HG03565 (cell line): ENCODE results near the gene DENND6B.
"Not testable (repeated sequence)": the region's sequence is repeated elsewhere in the genome, so short reads cannot be mapped to it uniquely, and the experiment has no call there.

Experiments used
- ATAC-seq: cut with Tn5 transposase; IDR thresholded peaks from one replicate; pipeline ENCODE4 v1.9.1; 2021; ENCODE audit warnings: mild to moderate bottlenecking, moderate library complexity; ENCODE audit not compliant: unreplicated experiment

DENND6B gene

DNA sequence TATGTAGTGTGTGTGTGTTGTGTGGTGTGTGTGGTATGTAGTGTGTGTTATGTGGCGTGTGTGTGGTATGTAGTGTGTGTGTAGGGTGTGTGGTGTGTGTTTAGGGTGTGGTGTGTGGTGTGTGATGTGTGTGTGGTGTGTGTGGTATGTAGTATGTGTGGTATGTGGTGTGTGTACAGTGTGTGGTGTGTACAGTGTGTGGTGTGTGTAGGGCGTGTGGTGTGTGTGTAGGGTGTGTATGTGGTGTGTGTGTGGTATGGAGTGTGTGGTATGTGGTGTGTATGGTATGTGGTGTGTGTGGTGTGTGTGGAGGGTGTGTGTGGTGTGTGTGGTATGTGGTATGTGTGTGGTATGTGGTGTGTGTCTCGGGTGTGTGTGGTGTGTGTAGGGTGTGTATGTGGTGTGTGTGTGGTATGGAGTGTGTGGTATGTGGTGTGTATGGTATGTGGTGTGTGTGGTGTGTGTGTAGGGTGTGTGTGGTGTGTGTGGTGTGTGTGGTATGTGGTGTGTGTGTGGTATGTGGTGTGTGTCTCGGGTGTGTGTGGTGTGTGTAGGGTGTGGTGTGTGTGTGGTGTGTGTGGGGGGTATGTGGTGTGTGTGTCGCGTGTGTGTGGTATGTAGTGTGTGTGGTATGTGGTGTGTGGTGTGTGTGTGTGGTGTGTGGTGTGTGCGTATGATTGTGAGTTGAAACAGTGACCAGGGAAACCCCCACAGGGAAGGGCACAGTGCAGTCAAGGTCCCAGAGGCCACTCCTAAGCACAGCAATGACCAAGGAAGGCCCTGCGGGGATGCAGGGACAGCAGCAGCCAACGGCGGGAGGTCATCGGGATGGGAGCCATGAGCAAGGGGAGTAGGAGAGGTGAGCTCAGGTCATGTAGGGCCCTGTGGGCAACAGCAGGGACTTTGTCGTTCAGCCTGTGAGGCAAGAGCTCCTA lies 13.4 kb upstream of the DENND6B start:
- ATAC-seq: no peak

- no peak for ATAC-seq
Measured at GRCh38 chr22:50338860-50339462, 12.1 kb upstream of the DENND6B start.

GRCh38 chr22:50338042-50338573 lies 11.3 kb upstream of the DENND6B start:
- ATAC-seq: no peak

GRCh38 chr22:50337262-50338041 lies 10.6 kb upstream of the DENND6B start:
- ATAC-seq: no peak

DNA sequence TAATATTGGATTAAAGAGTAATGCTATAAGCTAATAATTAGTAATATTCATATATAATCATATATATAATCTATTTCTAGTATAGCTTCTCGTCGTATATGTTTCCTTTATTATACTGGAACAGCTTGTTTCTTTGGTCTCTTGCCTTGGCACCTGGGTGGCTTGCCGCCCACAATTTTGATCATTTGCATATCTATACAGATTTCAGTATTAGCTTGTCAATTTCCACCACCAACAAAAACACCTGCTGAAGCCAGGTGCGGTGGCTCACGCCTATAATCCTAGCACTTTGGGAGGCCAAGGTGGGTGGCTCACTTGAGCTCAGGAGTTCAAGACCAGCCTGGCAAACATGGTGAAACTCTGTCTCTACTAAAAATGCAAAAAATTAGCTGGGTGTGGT lies 7.6 kb upstream of the DENND6B start:
- ATAC-seq: not testable (repeated sequence)

DNA sequence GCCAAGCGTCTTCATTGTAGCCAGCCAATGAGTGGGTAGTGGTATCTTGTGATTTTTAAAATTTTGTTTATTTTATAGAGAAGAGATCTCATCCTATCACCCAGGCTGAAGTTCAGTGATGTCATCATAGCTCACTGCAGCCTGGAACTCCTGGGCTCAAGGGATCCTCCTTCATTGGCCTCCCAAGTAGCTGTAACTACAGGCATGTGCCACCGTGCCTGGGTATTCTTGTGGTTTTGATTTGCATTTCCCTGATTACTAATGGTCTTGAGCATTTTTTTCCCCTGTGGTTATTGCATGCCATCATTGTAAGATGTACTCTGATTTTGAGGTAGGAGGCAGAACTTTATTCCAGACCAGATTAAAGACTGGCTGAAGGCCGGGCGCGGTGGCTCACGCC lies 2.4 kb upstream of the DENND6B start:
- no peak for ATAC-seq

DNA sequence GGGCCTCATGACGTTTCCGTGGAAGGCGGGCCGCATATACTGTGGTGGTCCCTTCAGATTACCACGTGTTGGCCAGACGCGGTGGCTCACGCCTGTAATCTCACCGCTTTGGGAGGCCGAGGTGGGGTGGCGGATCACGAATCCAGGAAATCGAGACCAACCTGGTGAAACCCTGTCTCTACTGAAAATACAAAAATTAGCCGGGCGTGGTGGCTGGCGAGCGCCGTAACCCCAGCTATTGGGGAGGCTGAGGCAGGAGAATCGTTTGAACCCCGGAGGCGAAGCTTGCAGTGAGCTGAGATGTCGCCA lies 853 bp upstream of the DENND6B start:
- ATAC-seq: no peak

GRCh38 chr22:50326225-50326955 lies 422 bp downstream of the DENND6B start:
- no peak for ATAC-seq

GRCh38 chr22:50325444-50326224 lies 1.2 kb downstream of the DENND6B start:
- no peak for ATAC-seq

GRCh38 chr22:50323900-50324299 lies 2.9 kb downstream of the DENND6B start:
- no peak for ATAC-seq

GRCh38 chr22:50322382-50323104 lies 4.3 kb downstream of the DENND6B start:
- not testable (repeated sequence) for ATAC-seq

- no peak for ATAC-seq
Measured at GRCh38 chr22:50320671-50321325, 6.0 kb downstream of the DENND6B start.

DNA sequence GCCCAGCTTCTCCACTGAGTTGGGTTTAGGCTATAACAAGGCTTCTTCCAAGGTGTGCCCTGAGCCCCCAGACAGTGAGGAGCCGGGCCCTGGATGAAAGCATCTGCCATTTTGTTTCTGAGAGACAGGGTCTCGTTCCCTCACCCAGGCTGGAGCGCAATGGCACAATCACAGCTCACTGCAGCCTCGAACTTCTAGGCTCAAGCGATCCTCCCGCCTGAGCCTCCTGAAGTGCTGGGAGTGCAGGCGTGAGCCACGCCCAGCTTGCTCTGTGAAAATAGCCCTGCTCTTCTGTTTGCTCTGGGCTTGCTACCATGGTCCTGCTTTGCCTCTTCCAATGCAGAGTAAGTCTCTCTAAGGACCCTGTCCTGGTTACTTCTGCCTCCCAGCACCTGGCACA lies 6.7 kb downstream of the DENND6B start:
- no peak for ATAC-seq

DNA sequence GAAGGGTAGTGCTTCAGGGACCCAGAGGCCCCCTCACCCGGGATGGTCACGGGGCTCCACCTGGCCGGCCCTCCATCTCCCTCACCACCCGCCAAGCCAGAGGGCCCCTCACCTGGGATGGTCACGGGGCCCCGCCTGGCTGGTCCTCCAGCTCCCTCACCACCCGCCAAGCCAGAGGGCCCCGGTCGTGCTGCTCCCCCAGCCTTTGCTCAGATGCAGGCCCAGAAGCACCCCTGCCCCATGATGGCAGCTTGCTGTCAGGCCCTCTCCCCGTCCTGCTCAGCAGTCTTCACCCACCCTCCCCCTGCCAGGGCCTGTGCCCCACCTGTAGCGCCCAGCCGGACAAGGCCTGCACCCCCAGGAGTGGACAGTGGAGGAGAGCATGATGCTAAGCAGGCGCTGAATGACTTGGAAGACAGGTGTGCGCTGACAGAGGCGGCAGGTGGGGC lies 7.3 kb downstream of the DENND6B start:
- ATAC-seq: no peak

DNA sequence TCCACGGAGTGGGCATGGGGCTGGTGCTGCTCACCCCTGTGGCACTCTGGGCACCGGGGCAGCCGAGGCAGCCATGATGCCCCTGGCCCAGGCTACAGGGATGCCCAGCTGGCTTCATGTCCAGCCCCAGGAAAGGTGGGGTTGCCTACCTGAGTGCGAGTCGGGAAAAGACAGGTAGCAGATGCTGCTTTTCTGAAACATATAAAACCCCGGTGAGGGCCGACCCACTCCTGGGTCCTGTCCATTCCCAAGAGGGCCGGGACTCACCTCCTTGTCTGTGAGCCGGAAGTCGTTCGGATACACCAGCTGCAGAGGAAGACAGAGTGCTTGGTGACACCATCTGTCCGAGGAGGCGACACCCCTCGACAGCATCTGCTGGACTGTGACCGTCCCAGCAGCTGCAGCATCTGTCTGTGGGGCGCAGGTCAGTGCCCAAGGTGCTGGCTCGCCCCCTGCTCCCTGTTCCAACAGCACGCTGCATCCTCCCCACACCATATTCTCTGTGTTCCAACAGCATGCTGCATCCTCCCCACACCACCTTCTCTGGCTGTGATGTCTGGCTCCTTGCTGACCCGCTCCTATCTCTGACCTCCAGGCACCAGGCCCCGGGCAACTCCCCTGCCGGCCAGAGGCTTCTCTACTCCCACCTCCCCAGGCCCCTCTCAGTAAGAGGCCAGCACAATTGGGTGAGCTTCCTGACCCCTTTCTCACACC lies 8.0 kb downstream of the DENND6B start:
- ATAC-seq: no peak

DNA sequence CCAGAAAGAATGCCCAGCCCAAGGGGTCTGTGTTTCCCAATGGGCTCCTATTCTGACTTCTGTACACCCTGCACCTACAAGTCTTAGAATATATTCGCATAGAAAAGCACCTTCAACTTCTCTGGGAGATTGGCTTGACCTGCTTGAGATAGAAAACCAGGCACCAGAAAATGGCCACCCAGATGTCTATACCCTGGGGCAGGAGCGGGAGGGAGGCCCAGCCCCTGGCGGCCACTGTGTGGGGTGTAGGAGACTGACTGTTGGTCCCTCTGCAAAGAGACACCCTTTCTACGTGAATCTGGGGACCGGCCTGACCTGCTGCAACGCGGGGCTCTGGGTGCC lies 8.5 kb downstream of the DENND6B start:
- no peak for ATAC-seq

- ATAC-seq: no peak
Measured at GRCh38 chr22:50317674-50318073, 9.1 kb downstream of the DENND6B start.

DNA sequence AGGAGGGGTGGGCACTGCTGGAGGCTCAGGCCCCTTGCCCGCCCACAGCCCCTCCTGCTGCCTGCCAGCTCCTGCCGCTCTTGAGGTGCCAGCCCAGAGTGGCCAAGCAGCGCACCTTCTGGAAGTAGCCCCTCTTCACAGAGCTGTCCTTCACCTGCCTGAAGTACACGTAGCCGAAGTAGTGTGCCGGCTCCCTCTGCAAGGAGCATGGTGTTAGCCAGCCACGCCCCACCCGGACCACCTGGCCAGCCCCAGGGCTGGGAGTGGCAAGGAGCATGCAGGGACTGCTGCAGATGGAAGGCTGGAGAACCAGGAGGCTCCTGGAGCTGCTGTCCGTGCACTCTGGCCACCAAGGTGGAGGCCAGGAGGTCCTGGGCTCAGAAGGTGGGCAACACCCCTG lies 9.6 kb downstream of the DENND6B start:
- no peak for ATAC-seq
